WTC11 (cell line): ENCODE results near the gene CBX7.

Source experiments
- ELF4 ChIP-seq: sonication (generic); formaldehyde crosslinking; IDR thresholded peaks from 2 replicates; pipeline ENCODE4 v1.8.1; 2022; ENCODE audit warnings: low read depth, mild to moderate bottlenecking, moderate library complexity, missing genetic modification reagents
- ETV6 ChIP-seq: sonication (generic); formaldehyde crosslinking; IDR thresholded peaks from 2 replicates; pipeline ENCODE4 v1.8.1; 2022; ENCODE audit warnings: mild to moderate bottlenecking, missing genetic modification reagents
- NFYB ChIP-seq: sonication (generic); formaldehyde crosslinking; conservative IDR thresholded peaks from 2 replicates; pipeline ENCODE4 v1.8.0; 2022; ENCODE audit warnings: low read depth, missing genetic modification reagents
- RELA ChIP-seq: sonication (generic); formaldehyde crosslinking; IDR thresholded peaks from 2 replicates; pipeline ENCODE4 v1.8.1; 2022; ENCODE audit warnings: missing genetic modification reagents, mild to moderate bottlenecking, borderline replicate concordance
- TEAD1 ChIP-seq: sonication (generic); formaldehyde crosslinking; IDR thresholded peaks from 2 replicates; pipeline ENCODE4 v1.8.0; 2022; ENCODE audit warnings: mild to moderate bottlenecking, missing genetic modification reagents
- ZNF671 ChIP-seq: fragments of 250-450 bp; sonication (Bioruptor Pico); IDR thresholded peaks from 2 replicates; pipeline ENCODE4 v1.8.0; 2021; ENCODE audit warnings: mild to moderate bottlenecking
- TF ChIP-seq, protein P1 (sequence below): sonication (generic); formaldehyde crosslinking; IDR thresholded peaks from 2 replicates; pipeline ENCODE4 v1.8.1; 2023; ENCODE audit warnings: mild to moderate bottlenecking, missing genetic modification reagents
- TF ChIP-seq, protein P2 (sequence below): fragments of 200-600 bp; IDR thresholded peaks from 2 replicates; pipeline ENCODE4 v1.8.0; 2022; ENCODE audit warnings: antibody characterized with exemption
- TF ChIP-seq, protein P3 (sequence below): sonication (generic); formaldehyde crosslinking; IDR thresholded peaks from 2 replicates; pipeline ENCODE4 v1.8.0; 2022; ENCODE audit warnings: mild to moderate bottlenecking, missing genetic modification reagents
- TF ChIP-seq, protein P4 (sequence below): sonication (generic); formaldehyde crosslinking; IDR thresholded peaks from 2 replicates; pipeline ENCODE4 v1.8.0; 2023; ENCODE audit warnings: missing genetic modification reagents
- TF ChIP-seq, protein P5 (sequence below): sonication (generic); formaldehyde crosslinking; IDR thresholded peaks from 2 replicates; pipeline ENCODE4 v1.8.0; 2023; ENCODE audit warnings: mild to moderate bottlenecking, missing genetic modification reagents

DNA sequence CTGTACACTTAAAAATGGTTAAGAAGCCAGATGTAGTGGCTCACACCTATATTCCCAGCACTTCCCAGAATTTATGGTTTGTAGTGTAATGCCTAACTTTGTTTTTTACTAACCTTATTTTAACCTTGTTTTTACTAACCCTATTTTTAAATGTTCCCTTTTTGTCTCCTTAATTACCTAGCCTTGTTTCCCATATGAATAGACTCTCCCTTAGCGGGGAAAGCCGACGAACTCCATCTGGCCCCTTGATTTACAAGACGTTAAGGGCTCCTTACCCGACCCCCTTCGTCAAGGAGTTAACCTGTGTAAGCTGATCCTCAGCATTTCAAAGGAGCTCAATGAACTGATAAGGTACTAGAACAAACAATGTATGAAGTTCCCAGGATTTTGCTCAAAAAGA lies 38.4 kb downstream of the CBX7 start:
- TF ChIP-seq ZNF671 (no peak), NFYB (no peak), RELA (no peak), TEAD1 (CRISPR knock-in tag) (no peak), ETV6 (no peak), ELF4 (CRISPR knock-in tag) (no peak)
- TF ChIP-seq, protein P1, sequence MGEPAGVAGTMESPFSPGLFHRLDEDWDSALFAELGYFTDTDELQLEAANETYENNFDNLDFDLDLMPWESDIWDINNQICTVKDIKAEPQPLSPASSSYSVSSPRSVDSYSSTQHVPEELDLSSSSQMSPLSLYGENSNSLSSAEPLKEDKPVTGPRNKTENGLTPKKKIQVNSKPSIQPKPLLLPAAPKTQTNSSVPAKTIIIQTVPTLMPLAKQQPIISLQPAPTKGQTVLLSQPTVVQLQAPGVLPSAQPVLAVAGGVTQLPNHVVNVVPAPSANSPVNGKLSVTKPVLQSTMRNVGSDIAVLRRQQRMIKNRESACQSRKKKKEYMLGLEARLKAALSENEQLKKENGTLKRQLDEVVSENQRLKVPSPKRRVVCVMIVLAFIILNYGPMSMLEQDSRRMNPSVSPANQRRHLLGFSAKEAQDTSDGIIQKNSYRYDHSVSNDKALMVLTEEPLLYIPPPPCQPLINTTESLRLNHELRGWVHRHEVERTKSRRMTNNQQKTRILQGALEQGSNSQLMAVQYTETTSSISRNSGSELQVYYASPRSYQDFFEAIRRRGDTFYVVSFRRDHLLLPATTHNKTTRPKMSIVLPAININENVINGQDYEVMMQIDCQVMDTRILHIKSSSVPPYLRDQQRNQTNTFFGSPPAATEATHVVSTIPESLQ: no peak
- TF ChIP-seq, protein P2, sequence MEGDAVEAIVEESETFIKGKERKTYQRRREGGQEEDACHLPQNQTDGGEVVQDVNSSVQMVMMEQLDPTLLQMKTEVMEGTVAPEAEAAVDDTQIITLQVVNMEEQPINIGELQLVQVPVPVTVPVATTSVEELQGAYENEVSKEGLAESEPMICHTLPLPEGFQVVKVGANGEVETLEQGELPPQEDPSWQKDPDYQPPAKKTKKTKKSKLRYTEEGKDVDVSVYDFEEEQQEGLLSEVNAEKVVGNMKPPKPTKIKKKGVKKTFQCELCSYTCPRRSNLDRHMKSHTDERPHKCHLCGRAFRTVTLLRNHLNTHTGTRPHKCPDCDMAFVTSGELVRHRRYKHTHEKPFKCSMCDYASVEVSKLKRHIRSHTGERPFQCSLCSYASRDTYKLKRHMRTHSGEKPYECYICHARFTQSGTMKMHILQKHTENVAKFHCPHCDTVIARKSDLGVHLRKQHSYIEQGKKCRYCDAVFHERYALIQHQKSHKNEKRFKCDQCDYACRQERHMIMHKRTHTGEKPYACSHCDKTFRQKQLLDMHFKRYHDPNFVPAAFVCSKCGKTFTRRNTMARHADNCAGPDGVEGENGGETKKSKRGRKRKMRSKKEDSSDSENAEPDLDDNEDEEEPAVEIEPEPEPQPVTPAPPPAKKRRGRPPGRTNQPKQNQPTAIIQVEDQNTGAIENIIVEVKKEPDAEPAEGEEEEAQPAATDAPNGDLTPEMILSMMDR: no peak
- TF ChIP-seq, protein P3, sequence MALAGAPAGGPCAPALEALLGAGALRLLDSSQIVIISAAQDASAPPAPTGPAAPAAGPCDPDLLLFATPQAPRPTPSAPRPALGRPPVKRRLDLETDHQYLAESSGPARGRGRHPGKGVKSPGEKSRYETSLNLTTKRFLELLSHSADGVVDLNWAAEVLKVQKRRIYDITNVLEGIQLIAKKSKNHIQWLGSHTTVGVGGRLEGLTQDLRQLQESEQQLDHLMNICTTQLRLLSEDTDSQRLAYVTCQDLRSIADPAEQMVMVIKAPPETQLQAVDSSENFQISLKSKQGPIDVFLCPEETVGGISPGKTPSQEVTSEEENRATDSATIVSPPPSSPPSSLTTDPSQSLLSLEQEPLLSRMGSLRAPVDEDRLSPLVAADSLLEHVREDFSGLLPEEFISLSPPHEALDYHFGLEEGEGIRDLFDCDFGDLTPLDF (CRISPR knock-in tag): no peak
- TF ChIP-seq, protein P4, sequence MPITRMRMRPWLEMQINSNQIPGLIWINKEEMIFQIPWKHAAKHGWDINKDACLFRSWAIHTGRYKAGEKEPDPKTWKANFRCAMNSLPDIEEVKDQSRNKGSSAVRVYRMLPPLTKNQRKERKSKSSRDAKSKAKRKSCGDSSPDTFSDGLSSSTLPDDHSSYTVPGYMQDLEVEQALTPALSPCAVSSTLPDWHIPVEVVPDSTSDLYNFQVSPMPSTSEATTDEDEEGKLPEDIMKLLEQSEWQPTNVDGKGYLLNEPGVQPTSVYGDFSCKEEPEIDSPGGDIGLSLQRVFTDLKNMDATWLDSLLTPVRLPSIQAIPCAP (CRISPR knock-in tag): no peak
- TF ChIP-seq, protein P5, sequence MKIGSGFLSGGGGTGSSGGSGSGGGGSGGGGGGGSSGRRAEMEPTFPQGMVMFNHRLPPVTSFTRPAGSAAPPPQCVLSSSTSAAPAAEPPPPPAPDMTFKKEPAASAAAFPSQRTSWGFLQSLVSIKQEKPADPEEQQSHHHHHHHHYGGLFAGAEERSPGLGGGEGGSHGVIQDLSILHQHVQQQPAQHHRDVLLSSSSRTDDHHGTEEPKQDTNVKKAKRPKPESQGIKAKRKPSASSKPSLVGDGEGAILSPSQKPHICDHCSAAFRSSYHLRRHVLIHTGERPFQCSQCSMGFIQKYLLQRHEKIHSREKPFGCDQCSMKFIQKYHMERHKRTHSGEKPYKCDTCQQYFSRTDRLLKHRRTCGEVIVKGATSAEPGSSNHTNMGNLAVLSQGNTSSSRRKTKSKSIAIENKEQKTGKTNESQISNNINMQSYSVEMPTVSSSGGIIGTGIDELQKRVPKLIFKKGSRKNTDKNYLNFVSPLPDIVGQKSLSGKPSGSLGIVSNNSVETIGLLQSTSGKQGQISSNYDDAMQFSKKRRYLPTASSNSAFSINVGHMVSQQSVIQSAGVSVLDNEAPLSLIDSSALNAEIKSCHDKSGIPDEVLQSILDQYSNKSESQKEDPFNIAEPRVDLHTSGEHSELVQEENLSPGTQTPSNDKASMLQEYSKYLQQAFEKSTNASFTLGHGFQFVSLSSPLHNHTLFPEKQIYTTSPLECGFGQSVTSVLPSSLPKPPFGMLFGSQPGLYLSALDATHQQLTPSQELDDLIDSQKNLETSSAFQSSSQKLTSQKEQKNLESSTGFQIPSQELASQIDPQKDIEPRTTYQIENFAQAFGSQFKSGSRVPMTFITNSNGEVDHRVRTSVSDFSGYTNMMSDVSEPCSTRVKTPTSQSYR (CRISPR knock-in tag): no peak
